ENCODE data around the gene PRDX4. TPM values are rescaled to one million over a fixed set of nuclear protein-coding genes. Genes with fewer than 3 reads are reported as not detected.
A peak's percentile ranks its signal among the peaks of the same experiment; 100 is the strongest.

PRDX4 gene
- total and polyA plus RNA-seq, 2 experiments from 2014 or later, result 649 to 841 TPM

GRCh38 chrX:23664496-23664895 lies 2.8 kb upstream of the PRDX4 start:
- peaks cover 8% of the 10 kb centered on the region for H3K79me2 ChIP-seq
- H4K20me1 ChIP-seq (ENCODE audit: insufficient read depth, poor library complexity, severe bottlenecking), result no peaks in the 10 kb centered on the region
- H2AFZ ChIP-seq, result no peak overlapping the region
- H3K4me3 ChIP-seq, result no peak overlapping the region
- H3K4me2 ChIP-seq, result no peak overlapping the region
- no peak for DNase-seq (ENCODE audit: low spot score)
- H3K36me3 ChIP-seq (replicated peaks; ENCODE audit: insufficient read depth, low read depth), result no peaks in the 10 kb centered on the region
- H3K9me3 ChIP-seq (ENCODE audit: low read depth), result no peaks in the 10 kb centered on the region
- no peaks in the 10 kb centered on the region for H3K9me2 ChIP-seq (replicated peaks; ENCODE audit: insufficient read depth)
- H3K27ac ChIP-seq, result no peak overlapping the region
- no peaks in the 10 kb centered on the region for H3K27me3 ChIP-seq
- WGBS (ENCODE audit: low lambda C conversion rate, missing lambda C conversion rate), result 97% methylated on average over 10 of the region's 10 CpGs
- peaks cover 11% of the 10 kb centered on the region for H3K4me1 ChIP-seq (ENCODE audit: insufficient read depth)
- TF ChIP-seq, protein P1, sequence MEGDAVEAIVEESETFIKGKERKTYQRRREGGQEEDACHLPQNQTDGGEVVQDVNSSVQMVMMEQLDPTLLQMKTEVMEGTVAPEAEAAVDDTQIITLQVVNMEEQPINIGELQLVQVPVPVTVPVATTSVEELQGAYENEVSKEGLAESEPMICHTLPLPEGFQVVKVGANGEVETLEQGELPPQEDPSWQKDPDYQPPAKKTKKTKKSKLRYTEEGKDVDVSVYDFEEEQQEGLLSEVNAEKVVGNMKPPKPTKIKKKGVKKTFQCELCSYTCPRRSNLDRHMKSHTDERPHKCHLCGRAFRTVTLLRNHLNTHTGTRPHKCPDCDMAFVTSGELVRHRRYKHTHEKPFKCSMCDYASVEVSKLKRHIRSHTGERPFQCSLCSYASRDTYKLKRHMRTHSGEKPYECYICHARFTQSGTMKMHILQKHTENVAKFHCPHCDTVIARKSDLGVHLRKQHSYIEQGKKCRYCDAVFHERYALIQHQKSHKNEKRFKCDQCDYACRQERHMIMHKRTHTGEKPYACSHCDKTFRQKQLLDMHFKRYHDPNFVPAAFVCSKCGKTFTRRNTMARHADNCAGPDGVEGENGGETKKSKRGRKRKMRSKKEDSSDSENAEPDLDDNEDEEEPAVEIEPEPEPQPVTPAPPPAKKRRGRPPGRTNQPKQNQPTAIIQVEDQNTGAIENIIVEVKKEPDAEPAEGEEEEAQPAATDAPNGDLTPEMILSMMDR (IDR thresholded peaks at IDR 0.05; ENCODE audit: poor library complexity), result no peak
- TF ChIP-seq EZH2phosphoT487 (IDR thresholded peaks at IDR 0.05; ENCODE audit: low read depth, severe bottlenecking, unreplicated experiment) (no peak), EZH2 (IDR thresholded peaks at IDR 0.05; ENCODE audit: borderline replicate concordance) (no peak)

GRCh38 chrX:23666282-23666681 lies 1.0 kb upstream of the PRDX4 start:
- Histone ChIP-seq H2AFZ (peak overlapping the region; percentile 91), H3K27me3 (no peaks in the 10 kb centered on the region), H3K4me1 (ENCODE audit: insufficient read depth) (peaks cover 6% of the 10 kb centered on the region), H3K9me3 (ENCODE audit: low read depth) (no peaks in the 10 kb centered on the region), H3K36me3 (replicated peaks; ENCODE audit: insufficient read depth, low read depth) (no peaks in the 10 kb centered on the region), H3K27ac (peak overlapping the region; percentile 80), H3K9me2 (replicated peaks; ENCODE audit: insufficient read depth) (no peaks in the 10 kb centered on the region), H3K4me2 (peak overlapping the region; percentile 68), H4K20me1 (ENCODE audit: insufficient read depth, poor library complexity, severe bottlenecking) (no peaks in the 10 kb centered on the region), H3K4me3 (no peak overlapping the region), H3K79me2 (peaks cover 25% of the 10 kb centered on the region)
- WGBS (ENCODE audit: low lambda C conversion rate, missing lambda C conversion rate), result 97% methylated on average over 14 of the region's 16 CpGs
- TF ChIP-seq EZH2phosphoT487 (IDR thresholded peaks at IDR 0.05; ENCODE audit: low read depth, severe bottlenecking, unreplicated experiment) (no peak), EZH2 (IDR thresholded peaks at IDR 0.05; ENCODE audit: borderline replicate concordance) (no peak)
- TF ChIP-seq, protein P1 (IDR thresholded peaks at IDR 0.05; ENCODE audit: poor library complexity), result no peak
- no peak for DNase-seq (ENCODE audit: low spot score)

- WGBS (ENCODE audit: low lambda C conversion rate, missing lambda C conversion rate), result 17% methylated on average over 3 of the region's 3 CpGs
- TF ChIP-seq EZH2phosphoT487 (IDR thresholded peaks at IDR 0.05; ENCODE audit: low read depth, severe bottlenecking, unreplicated experiment) (no peak), EZH2 (IDR thresholded peaks at IDR 0.05; ENCODE audit: borderline replicate concordance) (no peak)
- TF ChIP-seq, protein P1 (IDR thresholded peaks at IDR 0.05; ENCODE audit: poor library complexity), result no peak
- Histone ChIP-seq H3K9me3 (ENCODE audit: low read depth) (no peaks in the 10 kb centered on the region), H3K4me1 (ENCODE audit: insufficient read depth) (peaks cover 6% of the 10 kb centered on the region), H3K27ac (peak overlapping the region; percentile 85), H3K4me3 (peak overlapping the region; percentile 56), H3K36me3 (replicated peaks; ENCODE audit: insufficient read depth, low read depth) (no peaks in the 10 kb centered on the region), H3K27me3 (no peaks in the 10 kb centered on the region), H3K79me2 (peaks cover 28% of the 10 kb centered on the region), H3K9me2 (replicated peaks; ENCODE audit: insufficient read depth) (no peaks in the 10 kb centered on the region), H3K4me2 (peak overlapping the region; percentile 82), H2AFZ (peak overlapping the region; percentile 71), H4K20me1 (ENCODE audit: insufficient read depth, poor library complexity, severe bottlenecking) (no peaks in the 10 kb centered on the region)
- no peak for DNase-seq (ENCODE audit: low spot score)
These were observed 1.0 kb downstream of the PRDX4 start for GRCh38 chrX:23668335-23668734.

GRCh38 chrX:23670528-23670927 lies 3.2 kb downstream of the PRDX4 start:
- Histone ChIP-seq H3K9me3 (ENCODE audit: low read depth) (no peaks in the 10 kb centered on the region), H3K4me2 (no peak overlapping the region), H3K79me2 (peaks cover 28% of the 10 kb centered on the region), H3K9me2 (replicated peaks; ENCODE audit: insufficient read depth) (no peaks in the 10 kb centered on the region), H2AFZ (no peak overlapping the region), H3K27me3 (no peaks in the 10 kb centered on the region), H3K4me1 (ENCODE audit: insufficient read depth) (peaks cover 6% of the 10 kb centered on the region), H3K4me3 (no peak overlapping the region), H3K27ac (no peak overlapping the region), H4K20me1 (ENCODE audit: insufficient read depth, poor library complexity, severe bottlenecking) (no peaks in the 10 kb centered on the region), H3K36me3 (replicated peaks; ENCODE audit: insufficient read depth, low read depth) (no peaks in the 10 kb centered on the region)
- 93% methylated on average over 1 of the region's 1 CpG for WGBS (ENCODE audit: low lambda C conversion rate, missing lambda C conversion rate)
- no peak for DNase-seq (ENCODE audit: low spot score)
- TF ChIP-seq, protein P1 (IDR thresholded peaks at IDR 0.05; ENCODE audit: poor library complexity), result no peak
- TF ChIP-seq EZH2phosphoT487 (IDR thresholded peaks at IDR 0.05; ENCODE audit: low read depth, severe bottlenecking, unreplicated experiment) (no peak), EZH2 (IDR thresholded peaks at IDR 0.05; ENCODE audit: borderline replicate concordance) (no peak)

All from hepatocyte (in vitro differentiated cells).